DOHH2 (cell line): Measurements from ENCODE around the gene PEX14.

Experiments
- H3F3A ChIP-seq: fragments of 200-600 bp; sonication (generic), shearing (Covaris generic); 2 replicates; pipeline ENCODE4 v1.6.0; 2016; ENCODE audit warnings: antibody characterized with exemption, mild to moderate bottlenecking; ENCODE audit not compliant: control insufficient read depth, insufficient read depth
- H3K27ac ChIP-seq: fragments of 200-600 bp; sonication (generic); 2 replicates; pipeline ENCODE4 v1.5.1; 2014; ENCODE audit warnings: low read depth, mild to moderate bottlenecking, low read length, moderate library complexity
- H3K27me3 ChIP-seq: fragments of 200-600 bp; sonication (generic); 2 replicates; pipeline ENCODE4 v1.6.1; 2014; ENCODE audit warnings: mild to moderate bottlenecking, low read length, mixed read lengths; ENCODE audit not compliant: control insufficient read depth
- H3K36me3 ChIP-seq: fragments of 200-600 bp; sonication (generic); 2 replicates; pipeline ENCODE4 v1.6.1; 2014; ENCODE audit warnings: mild to moderate bottlenecking, low read length, moderate library complexity, mixed read lengths; ENCODE audit not compliant: control insufficient read depth
- H3K4me1 ChIP-seq: fragments of 200-600 bp; sonication (generic); 2 replicates; pipeline ENCODE4 v1.6.1; 2014; ENCODE audit warnings: mild to moderate bottlenecking, low read length, mixed read lengths; ENCODE audit not compliant: control insufficient read depth
- H3K4me2 ChIP-seq: fragments of 200-600 bp; sonication (generic); 2 replicates; pipeline ENCODE4 v1.6.0; 2014; ENCODE audit warnings: mild to moderate bottlenecking, low read length, moderate library complexity
- H3K4me3 ChIP-seq: fragments of 200-600 bp; sonication (generic); 2 replicates; pipeline ENCODE4 v1.5.1; 2014; ENCODE audit warnings: mild to moderate bottlenecking, low read length, mixed read lengths
- H3K79me2 ChIP-seq: fragments of 200-600 bp; sonication (generic); 2 replicates; pipeline ENCODE4 v1.6.1; 2014; ENCODE audit warnings: mild to moderate bottlenecking, low read length, mixed read lengths; ENCODE audit not compliant: control insufficient read depth
- H3K9me2 ChIP-seq: fragments of 200-600 bp; sonication (generic); replicated peaks from 2 replicates; pipeline ENCODE4 v1.6.1; 2014; ENCODE audit warnings: mild to moderate bottlenecking, low read length, mixed read lengths; ENCODE audit not compliant: control insufficient read depth
- H3K9me3 ChIP-seq: fragments of 200-600 bp; sonication (generic); 2 replicates; pipeline ENCODE4 v1.6.1; 2014; ENCODE audit warnings: antibody characterized with exemption, low read length, mixed read lengths; ENCODE audit not compliant: control insufficient read depth, insufficient read depth
- H4K20me1 ChIP-seq: fragments of 200-600 bp; sonication (generic); 2 replicates; pipeline ENCODE4 v1.6.0; 2014; ENCODE audit warnings: low read depth, mild to moderate bottlenecking, antibody characterized with exemption, low read length, moderate library complexity; ENCODE audit not compliant: control insufficient read depth, insufficient read depth
- CTCF ChIP-seq: fragments of 200-600 bp; sonication (generic); IDR thresholded peaks from one replicate; pipeline ENCODE4 v1.5.1; 2014; ENCODE audit warnings: antibody characterized with exemption, mild to moderate bottlenecking, low read depth, low read length; ENCODE audit not compliant: poor library complexity, severe bottlenecking
- EZH2phosphoT487 ChIP-seq: fragments of 200-600 bp; sonication (generic); IDR thresholded peaks from 2 replicates; pipeline ENCODE4 v1.6.1; 2017; ENCODE audit warnings: borderline replicate concordance, mild to moderate bottlenecking, antibody characterized with exemption, low read length, moderate library complexity, mixed read lengths

Gene PEX14

GRCh38 chr1:10602936-10603335 lies 128.2 kb downstream of the PEX14 start:
- Histone ChIP-seq H3K27me3 (no peaks in the 10 kb centered on the region), H3K79me2 (no peaks in the 10 kb centered on the region)

GRCh38 chr1:10604966-10605365 lies 130.2 kb downstream of the PEX14 start:
- Histone ChIP-seq H3K36me3 (no peaks in the 10 kb centered on the region), H3K9me3 (no peaks in the 10 kb centered on the region), H3K27ac (no peak overlapping the region), H3K27me3 (no peaks in the 10 kb centered on the region), H3F3A (no peaks in the 10 kb centered on the region), H3K79me2 (no peaks in the 10 kb centered on the region), H4K20me1 (no peaks in the 10 kb centered on the region; the same call in 1 of the 2 replicates), H3K4me3 (no peak overlapping the region), H3K4me1 (no peaks in the 10 kb centered on the region), H3K9me2 (no peaks in the 10 kb centered on the region), H3K4me2 (no peak overlapping the region)
- no peak for TF ChIP-seq EZH2phosphoT487
- no peak for TF ChIP-seq CTCF

More at GRCh38 chr1:10602936-10603335, 128.2 kb downstream of the PEX14 start:
- Histone ChIP-seq H3K9me2 (no peaks in the 10 kb centered on the region), H3K4me2 (no peak overlapping the region), H3K27ac (no peak overlapping the region), H3F3A (no peaks in the 10 kb centered on the region), H3K36me3 (peaks cover 3% of the 10 kb centered on the region; the same call in 1 of the 2 replicates), H3K4me1 (no peaks in the 10 kb centered on the region), H3K4me3 (no peak overlapping the region), H4K20me1 (no peaks in the 10 kb centered on the region; the same call in 1 of the 2 replicates), H3K9me3 (no peaks in the 10 kb centered on the region)
- TF ChIP-seq CTCF (no peak), EZH2phosphoT487 (no peak)

GRCh38 chr1:10606064-10606463 lies 131.3 kb downstream of the PEX14 start:
- Histone ChIP-seq H3K4me2 (no peak overlapping the region), H4K20me1 (no peaks in the 10 kb centered on the region; the same call in 1 of the 2 replicates), H3F3A (no peaks in the 10 kb centered on the region), H3K27me3 (no peaks in the 10 kb centered on the region), H3K9me3 (no peaks in the 10 kb centered on the region), H3K9me2 (no peaks in the 10 kb centered on the region), H3K27ac (no peak overlapping the region), H3K4me1 (no peaks in the 10 kb centered on the region), H3K36me3 (no peaks in the 10 kb centered on the region), H3K4me3 (no peak overlapping the region), H3K79me2 (no peaks in the 10 kb centered on the region)
- TF ChIP-seq EZH2phosphoT487 (no peak), CTCF (no peak)
